Activated CD4-positive, alpha-beta T cell treated with anti-CD3 and anti-CD28 coated beads for 48 hours (primary cell): Measurements from ENCODE around the gene ZNF579.

Experiments used
- DNase-seq: peaks from one replicate; pipeline ENCODE4 v3.0.0-alpha.2; 2020

The ZNF579 gene

DNA sequence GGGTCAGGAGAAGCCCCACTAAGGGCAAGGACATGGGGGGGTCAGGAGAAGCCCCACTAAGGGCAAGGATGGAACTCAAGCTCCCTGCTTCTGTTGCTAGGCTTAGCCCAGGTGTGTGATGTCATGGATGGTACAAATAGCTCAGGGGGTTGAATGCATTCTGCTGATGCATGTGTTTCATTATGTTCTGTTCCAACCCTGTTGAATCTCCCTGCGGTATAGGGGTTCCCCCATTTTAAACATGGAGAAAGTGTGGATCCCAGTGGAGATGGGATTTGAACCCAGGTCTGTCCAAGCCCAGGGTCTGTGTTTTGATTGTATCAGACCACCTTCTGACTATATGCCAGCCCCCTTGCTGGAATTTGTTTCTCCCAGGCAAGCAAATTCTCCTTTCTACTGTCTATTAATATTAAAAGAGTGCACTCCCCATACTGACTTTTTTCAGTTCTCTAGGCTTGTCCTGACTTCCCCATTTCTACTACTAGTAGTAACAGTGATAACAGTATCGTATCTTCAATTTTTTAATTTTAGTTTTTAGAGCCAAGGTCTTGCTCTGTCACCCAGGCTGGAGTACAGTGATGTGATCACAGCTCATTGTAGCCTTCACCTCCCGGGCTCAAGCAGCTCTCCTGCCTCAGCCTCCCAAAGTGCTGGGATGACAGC is 31.5 kb upstream of the ZNF579 start:
- no peak for DNase-seq

DNA sequence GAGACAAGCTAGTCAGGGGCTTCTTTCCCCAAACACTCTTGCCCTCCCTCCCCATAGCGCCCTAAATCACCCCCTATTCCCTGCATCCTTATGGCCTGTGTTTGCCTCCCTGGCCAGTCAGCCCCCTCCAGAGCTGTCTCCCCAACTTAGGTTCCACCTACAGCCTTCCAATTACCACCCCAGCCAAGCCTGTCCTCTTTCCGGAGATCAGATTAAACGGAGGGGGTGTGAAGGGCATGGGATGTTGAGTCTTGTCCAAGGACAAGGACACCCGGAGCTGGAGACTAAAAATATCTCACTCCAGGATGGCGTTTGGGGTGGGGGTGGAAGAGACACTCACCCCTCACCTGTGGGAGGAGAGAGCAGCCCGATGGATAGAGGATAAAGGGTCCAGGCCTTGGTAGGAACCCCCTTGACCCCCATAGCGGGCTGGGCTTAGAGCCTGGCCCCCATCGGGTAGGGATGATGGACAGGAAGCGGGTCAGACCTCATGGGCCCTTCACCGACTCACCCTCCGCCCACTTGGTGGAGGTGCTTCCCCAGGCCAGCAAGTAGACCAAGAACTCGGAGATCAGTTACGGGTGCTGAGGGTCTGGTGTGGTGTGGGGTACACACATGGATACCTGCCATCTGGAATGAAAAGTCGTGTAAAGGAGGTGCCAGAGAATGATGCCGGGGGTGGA is 30.8 kb upstream of the ZNF579 start:
- DNase-seq, result no peak

DNA sequence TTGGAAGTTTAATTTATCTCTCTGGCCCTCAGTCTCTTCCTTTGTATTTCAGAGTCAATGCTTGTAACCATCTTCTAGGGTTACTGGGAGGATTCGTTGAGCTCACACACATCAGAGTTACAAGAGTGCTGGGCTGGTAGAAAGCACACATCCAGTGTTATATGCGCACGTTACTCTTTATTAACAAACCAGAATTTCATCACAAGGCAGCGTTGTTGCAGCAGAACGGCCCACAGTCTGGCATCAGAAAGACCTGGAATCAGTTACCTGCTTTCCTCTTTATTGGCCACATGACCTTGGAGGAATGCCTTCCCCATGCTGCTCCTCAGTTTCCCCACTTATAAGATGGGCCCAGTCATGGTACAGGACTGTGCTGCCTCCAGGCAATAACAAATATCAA is 28.7 kb upstream of the ZNF579 start:
- no peak for DNase-seq

DNA sequence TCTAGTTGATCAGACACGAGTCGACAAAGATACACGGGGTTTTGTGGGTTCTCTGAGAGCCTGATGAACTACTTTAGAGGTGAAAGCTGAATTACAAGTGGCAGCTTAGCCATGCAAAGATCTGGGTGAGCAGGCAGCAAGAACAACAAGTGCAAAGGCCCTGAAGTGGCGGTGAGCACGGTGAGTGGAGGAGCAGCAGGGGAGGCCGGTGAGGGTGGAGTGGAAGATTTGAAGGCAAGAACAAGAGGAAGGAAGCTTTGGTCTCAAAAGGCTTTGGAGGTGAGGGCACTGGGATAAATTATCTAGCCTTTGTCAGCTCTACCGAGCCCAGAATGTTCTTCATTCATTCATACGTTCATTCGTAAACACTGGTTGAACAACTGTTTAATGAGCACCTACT is 26.2 kb upstream of the ZNF579 start:
- no peak for DNase-seq

DNA sequence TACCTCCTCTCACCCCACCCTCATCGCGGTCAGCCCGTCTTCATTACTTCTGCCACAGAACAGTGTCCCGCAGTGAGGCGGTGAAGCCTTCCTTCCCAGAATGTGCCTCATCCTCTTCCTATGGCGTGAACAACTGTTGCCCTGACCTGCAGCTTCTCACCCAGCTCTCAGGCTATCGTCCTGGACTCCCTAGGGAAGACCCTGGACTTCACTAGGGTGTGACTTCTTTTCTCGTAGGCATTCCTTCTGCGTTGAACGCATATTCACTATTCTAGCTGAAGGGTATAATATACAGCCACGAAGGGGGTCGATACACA is 25.8 kb upstream of the ZNF579 start:
- DNase-seq, result no peak

DNA sequence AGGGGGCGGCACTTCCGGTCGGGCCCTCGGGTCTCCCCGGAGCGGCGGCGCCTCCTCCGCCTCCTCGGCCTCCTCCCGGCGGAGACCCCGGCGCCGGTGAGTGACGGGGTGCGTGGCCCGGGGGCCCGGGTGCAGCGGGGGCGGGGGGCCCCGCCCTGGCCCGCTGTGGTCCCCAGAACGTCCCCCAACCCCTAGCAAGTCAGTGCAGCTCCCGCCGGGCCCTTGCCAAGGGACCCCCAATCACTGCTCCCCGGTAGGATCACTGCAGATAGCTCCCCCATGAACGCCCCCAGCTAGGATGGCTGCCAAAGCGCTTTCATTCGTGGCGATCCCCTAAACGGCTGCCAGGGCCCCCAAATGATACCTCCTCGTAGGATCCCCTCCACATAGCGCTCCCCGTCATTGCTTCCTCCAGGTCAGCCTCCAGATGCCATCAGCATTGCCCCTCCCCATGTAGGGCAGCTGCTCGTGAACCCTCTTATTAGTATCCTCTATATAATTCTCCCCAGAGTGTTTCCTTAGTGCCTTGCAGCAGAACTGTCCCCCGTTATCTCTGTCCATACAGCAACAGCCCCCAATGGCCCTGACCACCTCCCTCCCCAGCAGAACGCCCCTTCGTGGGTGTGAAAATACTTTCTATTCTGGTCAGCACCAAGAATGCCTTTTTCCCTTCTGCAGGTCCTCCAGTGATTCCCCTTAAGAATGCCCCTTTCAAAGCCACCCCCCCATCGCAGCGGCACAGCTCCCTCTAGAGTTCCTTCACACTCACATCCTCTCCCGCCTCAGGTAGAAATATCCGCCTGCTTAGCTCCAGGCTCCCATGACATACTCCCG is 25.2 kb upstream of the ZNF579 start, which contains the start of gene ZNF865:
TSS of gene ZNF865 (plus strand) at position 11 of the 834 bp plus-strand sequence. CDS start 7,972 bp downstream, outside the sequence.
- DNase-seq, result peak; percentile 81

DNA sequence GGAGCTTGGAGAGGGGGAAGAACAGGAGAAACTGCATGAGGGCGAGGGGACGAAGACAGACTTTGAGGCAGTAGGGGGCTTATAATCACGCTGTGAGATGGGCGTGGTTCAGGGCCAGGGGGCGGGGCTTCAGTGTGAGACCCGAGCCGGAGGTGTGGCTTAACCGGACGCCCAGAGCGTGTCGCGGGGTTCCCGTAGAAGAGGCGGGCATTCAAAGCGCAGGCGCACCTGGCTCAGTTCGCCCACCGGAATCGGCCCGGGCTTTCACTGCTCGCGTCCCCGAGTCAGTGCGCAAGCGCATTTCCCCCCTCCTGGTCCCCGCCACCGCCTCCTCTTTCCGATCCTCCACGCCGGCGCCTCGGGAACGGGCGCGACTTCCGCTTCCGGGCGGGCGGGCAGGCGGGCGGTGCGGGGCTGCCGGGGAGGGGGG is 24.6 kb upstream of the ZNF579 start:
- peak; percentile 100 for DNase-seq

DNA sequence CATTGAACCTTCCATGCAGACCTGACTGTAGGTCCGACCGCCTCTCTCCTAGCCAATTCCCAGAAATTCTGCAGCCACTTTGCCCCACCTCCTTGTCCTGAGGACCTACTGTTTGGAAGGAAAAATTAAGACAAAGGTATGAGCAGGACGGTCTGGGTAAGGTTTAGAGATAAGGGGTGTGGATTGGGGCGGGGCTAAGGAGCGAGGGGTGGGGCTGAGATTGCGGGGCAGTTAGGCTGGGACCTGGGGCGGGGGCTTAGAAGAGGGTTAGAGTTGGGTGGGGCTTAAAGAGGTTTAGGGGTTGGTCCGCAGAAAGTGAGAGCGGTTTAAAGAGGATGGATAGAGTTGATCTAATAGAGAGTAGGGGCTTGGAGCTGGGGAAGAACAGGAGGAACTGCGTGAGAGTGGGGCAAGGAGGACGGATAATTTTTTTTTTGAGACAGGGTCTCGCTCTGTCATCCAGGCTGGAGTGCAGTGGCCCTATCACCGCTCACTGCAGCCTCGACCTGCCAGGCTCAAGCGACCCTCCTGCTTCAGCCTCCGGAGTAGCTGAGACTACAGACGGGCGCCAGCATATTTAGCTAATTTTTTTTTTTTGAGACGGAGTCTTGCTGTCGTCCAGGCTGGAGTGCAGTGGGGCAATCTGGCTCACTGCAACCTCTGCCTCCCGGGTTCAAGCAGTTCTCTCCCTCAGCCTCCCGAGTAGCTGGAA is 23.1 kb upstream of the ZNF579 start:
- no peak for DNase-seq

DNA sequence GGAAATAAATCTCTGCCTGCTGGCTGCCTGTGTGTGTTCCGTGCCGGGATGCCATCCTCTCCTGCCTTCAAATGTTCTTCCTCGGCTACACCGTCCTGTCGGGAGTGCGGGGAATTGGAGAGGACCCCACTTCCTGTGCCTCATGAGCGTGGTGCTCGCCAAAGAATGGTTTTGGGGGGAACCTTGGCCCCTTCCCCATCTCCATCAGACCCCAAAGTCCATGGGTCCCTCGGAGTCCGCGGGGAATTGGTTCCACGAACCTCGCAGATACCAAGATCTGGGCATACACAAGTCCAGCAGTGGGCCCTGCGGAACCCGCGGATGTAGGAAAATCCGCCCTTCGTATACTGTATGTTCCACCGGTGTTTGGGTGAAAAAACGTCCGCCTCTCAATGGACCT is 22.5 kb upstream of the ZNF579 start:
- no peak for DNase-seq

DNA sequence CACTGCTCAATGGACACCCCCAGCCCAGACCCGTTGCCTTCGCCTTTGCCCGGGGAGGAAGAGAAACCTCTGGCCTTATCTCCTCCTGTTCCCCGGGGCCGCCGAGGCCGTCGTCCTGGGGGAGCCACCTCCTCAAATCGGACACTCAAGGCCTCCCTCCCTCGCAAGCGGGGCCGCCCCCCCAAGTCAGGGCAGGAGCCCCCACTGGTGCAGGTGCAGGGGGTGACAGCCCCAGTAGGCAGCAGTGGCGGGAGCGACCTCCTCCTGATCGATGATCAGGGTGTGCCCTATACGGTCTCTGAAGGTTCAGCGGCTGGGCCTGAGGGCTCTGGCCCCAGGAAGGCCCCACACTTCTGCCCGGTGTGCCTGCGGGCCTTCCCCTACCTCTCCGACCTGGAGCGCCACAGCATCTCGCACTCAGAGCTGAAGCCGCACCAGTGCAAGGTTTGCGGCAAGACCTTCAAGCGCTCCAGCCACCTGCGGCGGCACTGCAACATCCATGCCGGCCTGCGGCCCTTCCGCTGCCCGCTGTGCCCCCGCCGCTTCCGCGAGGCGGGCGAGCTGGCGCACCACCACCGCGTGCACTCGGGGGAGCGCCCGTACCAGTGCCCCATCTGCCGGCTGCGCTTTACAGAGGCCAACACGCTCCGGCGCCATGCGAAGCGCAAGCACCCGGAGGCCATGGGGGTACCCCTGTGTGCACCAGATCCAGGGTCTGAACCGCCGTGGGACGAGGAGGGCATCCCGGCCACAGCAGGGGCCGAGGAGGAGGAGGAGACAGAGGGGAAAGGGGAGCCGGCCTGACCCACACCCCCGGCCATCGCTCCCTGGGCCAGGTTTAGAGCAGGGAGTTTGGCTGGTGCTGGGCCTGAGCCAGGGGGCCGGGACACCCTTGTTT is 21.7 kb upstream of the ZNF579 start:
- DNase-seq, result no peak

DNA sequence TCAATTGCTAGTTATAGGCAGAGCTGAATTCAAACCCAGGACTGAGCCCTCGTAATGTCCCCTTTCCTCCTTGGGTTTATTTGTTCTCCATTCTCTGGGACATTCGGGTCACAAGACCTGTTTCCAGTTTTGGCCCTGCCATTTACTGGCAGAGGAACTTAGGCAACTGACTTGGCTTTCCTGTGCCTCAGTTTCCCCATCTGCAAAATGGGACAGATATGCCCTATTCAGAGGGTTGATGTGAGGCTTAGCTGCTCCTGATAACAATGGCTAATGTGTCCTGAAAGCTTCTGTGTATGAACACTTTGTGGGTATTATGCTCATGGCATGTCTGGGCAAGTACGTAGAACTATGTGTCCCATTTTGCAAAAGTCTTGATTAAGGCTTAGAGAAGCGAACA is 20.4 kb upstream of the ZNF579 start:
- DNase-seq, result no peak

DNA sequence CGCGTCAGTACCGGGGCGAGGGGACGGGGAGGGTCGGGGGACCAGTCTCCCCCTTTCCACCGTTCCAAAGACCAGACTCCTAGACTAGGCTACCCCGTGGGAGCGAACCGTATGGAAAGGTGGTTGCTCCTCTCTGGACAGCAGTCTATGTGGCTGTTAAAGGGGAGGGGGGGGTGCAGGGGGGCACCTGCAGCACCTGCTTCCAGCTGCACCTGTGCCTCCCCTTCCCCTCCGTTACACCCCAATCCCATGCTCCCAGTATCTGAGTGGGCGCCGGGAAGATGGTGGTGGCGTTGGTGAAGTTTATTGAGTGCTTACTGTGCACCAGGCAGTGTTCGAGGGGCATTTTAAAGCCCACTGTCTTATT is 20.0 kb upstream of the ZNF579 start:
- no peak for DNase-seq

DNA sequence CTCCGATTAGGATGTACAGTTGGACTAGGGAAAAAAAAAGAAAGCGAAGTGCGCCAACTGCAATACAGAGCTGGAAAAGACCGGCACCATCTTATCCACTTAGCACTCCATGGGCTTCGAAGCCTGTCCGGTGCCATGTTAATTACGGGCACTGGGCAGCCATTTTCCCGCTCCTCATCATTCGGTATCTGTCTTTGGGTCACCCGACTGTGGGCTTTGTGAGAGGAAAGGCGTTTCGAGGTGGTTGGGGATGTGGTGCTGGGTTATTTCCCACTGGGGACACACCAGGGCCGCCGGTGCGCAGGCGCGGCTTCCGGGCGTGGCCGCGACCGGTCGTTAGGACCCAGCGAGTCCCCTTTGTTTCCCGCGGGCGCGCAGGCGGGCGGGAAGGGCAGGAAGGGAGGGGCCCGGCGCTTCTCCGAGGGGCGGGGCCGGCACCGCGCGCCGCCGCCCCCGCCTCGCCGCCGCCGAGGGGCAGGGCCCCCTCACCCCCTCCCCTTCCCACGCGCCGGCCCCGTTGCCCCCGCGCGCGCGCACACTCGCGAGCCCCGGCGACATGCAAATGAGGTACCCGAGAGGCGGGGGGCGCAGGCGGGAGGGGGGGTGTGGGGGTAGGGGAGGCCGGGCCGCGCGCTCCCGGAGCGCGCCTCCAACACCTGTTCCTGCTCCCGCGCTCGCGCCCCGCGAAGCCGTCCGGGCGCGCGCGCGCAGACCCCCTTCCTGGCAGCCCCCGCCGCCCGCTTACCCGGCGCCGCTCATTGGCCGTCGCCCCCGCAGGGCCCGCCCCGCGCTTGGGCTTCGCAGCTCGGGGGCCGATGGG is 19.4 kb upstream of the ZNF579 start, which contains the start of gene ZNF524:
TSS of gene ZNF524 (plus strand) at position 447 of the 820 bp plus-strand sequence. CDS start 1,825 bp downstream, outside the sequence.
- DNase-seq, result peak; percentile 86

DNA sequence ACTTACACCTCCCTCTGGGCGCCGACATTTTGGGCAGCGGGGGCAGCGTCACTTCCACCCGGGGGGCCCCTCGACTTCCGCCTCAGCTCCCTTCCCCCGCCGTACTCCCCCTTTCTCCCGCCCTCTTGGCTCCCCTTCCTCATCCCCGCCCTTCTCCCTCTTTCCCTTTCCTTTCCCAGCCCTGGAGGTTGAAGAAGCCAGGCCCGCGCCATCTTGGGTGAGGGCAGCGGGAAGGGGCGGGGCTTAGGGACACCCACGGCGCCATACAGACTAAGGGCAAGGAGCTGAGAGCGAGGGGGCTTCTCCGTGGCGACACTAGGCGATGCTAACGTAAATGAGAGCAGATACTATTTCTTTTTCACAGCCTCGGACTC is 18.8 kb upstream of the ZNF579 start, which contains the start of gene FIZ1:
TSS of gene FIZ1 (minus strand) at position 50 of the 374 bp plus-strand sequence. CDS start 1,652 bp downstream, outside the sequence.
- peak; percentile 98 for DNase-seq

DNA sequence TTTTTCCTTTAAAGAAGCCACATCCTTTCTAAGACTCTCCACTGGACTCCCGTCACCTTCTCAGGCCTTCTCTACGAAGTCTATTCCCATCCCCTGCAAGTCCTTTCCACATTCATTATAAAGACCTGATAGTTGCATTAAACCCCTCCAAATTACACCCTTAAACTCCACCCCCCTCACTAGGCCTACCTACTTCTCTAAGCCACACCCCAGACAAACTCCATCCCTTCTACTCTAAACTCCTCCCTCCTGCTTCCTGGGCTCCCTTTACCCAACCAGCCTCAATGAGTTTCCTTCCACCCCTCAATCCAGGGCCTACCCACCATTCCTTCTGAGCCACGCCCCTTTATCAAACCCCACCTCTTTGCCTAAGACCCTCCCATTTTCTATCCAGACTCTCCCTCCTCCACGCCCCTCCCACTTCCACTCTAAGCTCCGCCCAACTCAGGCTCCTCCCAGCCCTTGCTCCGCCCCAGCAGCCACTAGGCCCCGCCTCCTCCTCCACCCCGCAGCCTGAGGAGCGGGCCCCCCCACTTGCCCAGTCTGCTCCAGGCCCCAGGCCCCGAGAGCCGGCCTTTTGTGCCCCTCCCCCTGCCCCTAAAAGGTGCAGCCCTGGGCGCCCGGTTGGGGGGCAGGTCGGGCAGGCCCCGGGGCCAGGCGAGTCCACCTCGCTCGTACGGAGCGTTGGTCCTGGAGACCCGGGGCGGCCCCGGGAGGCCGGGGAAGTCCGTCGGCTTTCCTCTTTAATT is 18.2 kb upstream of the ZNF579 start:
- DNase-seq, result peak; percentile 97

DNA sequence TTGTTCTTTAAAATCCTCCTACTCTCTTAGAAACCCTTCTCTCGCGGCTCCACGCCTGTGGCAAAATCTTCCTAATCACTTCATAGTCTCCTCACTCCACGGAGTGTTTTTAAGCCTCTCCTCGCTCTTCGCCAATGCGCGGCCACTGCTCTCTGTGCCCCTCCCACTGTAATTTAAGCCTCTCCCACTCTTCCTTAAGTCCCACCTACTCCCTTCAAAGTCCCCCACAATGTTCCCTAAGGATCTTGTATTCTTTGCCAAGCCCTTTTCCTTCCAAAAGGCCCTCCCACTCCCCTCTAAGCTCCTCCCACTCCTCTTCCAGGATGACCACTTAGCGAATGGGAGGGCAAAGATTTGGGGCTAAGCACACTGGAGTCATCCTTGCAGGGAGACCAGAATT is 17.4 kb upstream of the ZNF579 start:
- no peak for DNase-seq

DNA sequence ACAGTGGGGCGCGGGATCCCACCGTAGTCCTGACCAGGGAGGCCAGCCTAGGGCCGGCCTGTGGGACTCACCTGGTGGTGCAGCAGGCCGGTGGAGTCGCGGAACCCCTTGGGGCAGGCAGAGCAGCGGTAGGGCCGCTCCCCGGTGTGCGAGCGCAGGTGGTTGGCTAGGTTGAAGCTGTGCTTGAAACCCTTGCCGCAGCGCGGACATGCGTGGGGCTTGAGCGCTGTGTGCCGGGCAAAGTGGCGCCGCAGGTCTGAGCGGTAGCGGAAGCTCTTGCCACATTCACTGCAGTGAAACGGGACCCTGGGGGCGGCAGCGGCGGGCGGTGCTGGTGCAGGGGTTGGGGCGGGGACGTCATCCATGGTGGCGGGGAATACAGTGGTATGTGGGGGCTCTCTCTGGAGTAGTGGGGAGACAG is 16.9 kb upstream of the ZNF579 start:
- DNase-seq, result no peak

DNA sequence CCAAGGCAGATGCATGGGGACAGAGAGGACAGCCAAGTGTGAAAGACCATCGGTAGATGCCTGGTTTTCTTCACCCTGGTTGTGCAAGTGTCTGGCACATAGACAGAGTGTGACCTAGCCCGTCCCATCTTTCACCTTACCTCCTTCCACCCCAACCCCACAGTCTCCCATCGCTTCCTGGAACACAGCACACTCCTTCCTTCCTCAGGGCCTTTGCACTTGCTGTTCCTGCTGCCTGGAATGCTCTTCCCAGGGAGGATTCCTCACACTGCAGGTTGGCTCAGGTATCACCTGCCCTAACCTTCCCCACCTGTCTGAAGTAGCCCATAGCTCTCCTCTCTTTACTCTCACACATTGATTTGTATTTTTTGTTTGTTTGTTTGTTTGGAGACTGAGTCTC is 15.7 kb upstream of the ZNF579 start:
- no peak for DNase-seq

DNA sequence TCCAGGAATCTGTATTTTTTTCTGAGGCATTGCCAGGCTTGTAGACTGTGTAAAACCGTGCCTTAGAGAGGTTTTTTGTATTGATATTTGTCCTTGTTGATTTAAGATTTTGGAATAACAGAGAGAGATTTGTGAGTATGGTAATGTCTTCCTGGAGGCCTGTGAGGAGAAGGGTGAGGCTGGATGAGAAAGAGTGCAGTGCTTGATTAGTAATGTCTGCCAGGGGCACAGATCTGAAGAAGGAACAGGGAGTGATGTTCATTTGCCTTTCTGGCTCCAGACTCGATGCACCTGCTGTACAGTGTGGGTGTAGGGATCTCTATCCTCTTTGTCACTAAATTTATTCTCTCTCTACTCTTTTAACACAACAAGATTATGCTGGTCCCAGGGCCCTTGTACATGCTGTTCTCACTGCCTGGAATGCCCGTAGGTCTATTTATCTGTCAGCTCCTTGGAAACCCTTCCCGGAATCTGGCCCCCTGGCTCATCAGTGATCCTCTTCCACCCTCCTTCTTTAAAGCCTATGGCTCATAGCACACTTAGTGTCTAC is 14.4 kb upstream of the ZNF579 start:
- no peak for DNase-seq
